Breast epithelium (tissue), 3 donors: ENCODE results near the gene PLCL2.

ENCODE experiments used
- CTCF ChIP-seq, 3 donors: fragments of 450-650 bp; IDR thresholded peaks; one replicate each; pipeline ENCODE4 v1.5.1; 2016 to 2017; ENCODE audit warnings: antibody characterized with exemption in 3 of 3, mild to moderate bottlenecking in 3 of 3, moderate library complexity in 3 of 3
- POLR2A ChIP-seq: fragments of 450-650 bp; IDR thresholded peaks from one replicate; pipeline ENCODE4 v1.6.1; 2016; ENCODE audit warnings: antibody characterized with exemption, mild to moderate bottlenecking, moderate library complexity

- no peak for TF ChIP-seq CTCF (IDR thresholded peaks at IDR 0.05)
- no peak for TF ChIP-seq POLR2A
Measured at GRCh38 chr3:16881896-16882630, 2.7 kb upstream of the PLCL2 start.
